Measurements from ENCODE around the gene NR3C1. TPM values are rescaled to one million over a fixed set of nuclear protein-coding genes. Genes with fewer than 3 reads are reported as not detected.

Gene NR3C1
- total and polyA plus RNA-seq, 2 of the 13 experiments (the other 11 are each of a cell fraction or from before 2014, with no cell fraction given), result 10.0 to 24.3 TPM

GRCh38 chr5:143405063-143405848, 1.8 kb upstream of the NR3C1 start (continued):
- TF ChIP-seq FOXC1 (CRISPR knock-in tag; IDR thresholded peaks at IDR 0.05; ENCODE audit: borderline replicate concordance) (no peak; the same call in 1 of the 2 replicates), ZNF616 (CRISPR knock-in tag; IDR thresholded peaks at IDR 0.05; ENCODE audit: low read depth) (no peak), PRDM4 (CRISPR knock-in tag; IDR thresholded peaks at IDR 0.05; ENCODE audit: borderline replicate concordance) (no peak; the same call in 1 of the 2 replicates), KDM5B (CRISPR knock-in tag; IDR thresholded peaks at IDR 0.05; ENCODE audit: borderline replicate concordance) (peak; percentile 92), PHF5A (CRISPR knock-in tag; IDR thresholded peaks at IDR 0.05; ENCODE audit: low read depth, unreplicated experiment) (no peak), ZNF235 (CRISPR knock-in tag; IDR thresholded peaks at IDR 0.05; ENCODE audit: borderline replicate concordance) (peak; percentile 75; the same call in 1 of the 2 replicates), MEF2D (CRISPR knock-in tag; IDR thresholded peaks at IDR 0.05) (no peak; the same call in 1 of the 2 replicates), IRX3 (CRISPR knock-in tag; IDR thresholded peaks at IDR 0.05; ENCODE audit: borderline replicate concordance, low read depth) (no peak), RFX3 (CRISPR knock-in tag; IDR thresholded peaks at IDR 0.05) (no peak), ZNF556 (CRISPR knock-in tag; IDR thresholded peaks at IDR 0.05; ENCODE audit: borderline replicate concordance) (0 out of 2 replicates have a peak, but pooled peaks have one; percentile 58), SMARCC2 (IDR thresholded peaks at IDR 0.05) (no peak), ZSCAN31 (CRISPR knock-in tag; IDR thresholded peaks at IDR 0.05; ENCODE audit: low read depth) (peak; percentile 24; the same call in 1 of the 2 replicates), HCFC1 (IDR thresholded peaks at IDR 0.05; ENCODE audit: low read depth, low read length) (peak; percentile 74), ZFP62 (CRISPR knock-in tag; IDR thresholded peaks at IDR 0.05) (no peak), ZNF30 (CRISPR knock-in tag; IDR thresholded peaks at IDR 0.05) (no peak), ZNF709 (CRISPR knock-in tag; IDR thresholded peaks at IDR 0.05) (peak; percentile 63; the same call in 1 of the 2 replicates), ZNF138 (CRISPR knock-in tag; IDR thresholded peaks at IDR 0.05; ENCODE audit: low read depth) (0 out of 2 replicates have a peak, but pooled peaks have one; percentile 27), ZMYM4 (CRISPR knock-in tag; IDR thresholded peaks at IDR 0.05) (peak; percentile 97), CEBPZ (IDR thresholded peaks at IDR 0.05; ENCODE audit: low read length) (no peak), U2AF1 (optimal IDR thresholded peaks at IDR 0.05; ENCODE audit: low read depth, low read length) (no peak), ZBTB25 (CRISPR knock-in tag; IDR thresholded peaks at IDR 0.05) (peak; percentile 43; the same call in 1 of the 2 replicates), ZNF782 (CRISPR knock-in tag; IDR thresholded peaks at IDR 0.05; ENCODE audit: borderline replicate concordance) (no peak), BORCS8-MEF2B (CRISPR knock-in tag; IDR thresholded peaks at IDR 0.05) (no peak), JARID2 (CRISPR knock-in tag; IDR thresholded peaks at IDR 0.05; ENCODE audit: insufficient replicate concordance) (no peak)

Data from HepG2 (cell line).